ENCODE data around the gene MAP3K4. TPM values are rescaled to one million over a fixed set of nuclear protein-coding genes. Genes with fewer than 3 reads are reported as not detected.

MAP3K4 gene
- total and polyA plus RNA-seq, 8 donors = 7.3 to 598 (median 19.4) TPM

DNA sequence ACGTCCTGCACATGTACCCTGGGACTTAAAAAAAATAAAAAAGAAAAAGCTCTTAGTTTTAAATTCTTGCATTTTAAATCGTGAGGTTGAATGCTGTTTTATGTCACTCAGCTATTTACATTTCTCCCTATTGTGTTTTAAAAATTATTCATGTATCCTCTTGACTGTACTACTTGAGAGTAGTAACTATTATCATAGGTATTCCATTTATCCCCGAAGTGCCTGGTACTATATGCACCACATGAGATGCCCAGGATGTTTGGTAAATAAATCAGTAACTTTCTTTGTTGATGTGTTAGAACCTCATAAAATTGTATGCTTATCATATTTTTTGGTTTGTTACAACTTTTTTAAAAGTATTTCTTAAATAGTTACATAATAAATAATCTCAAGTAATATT, 18.4 kb downstream of the MAP3K4 start:
- Histone ChIP-seq H3K4me3 (no peak overlapping the region), H3K27me3 (no peaks in the 10 kb centered on the region), H3K27ac (no peak overlapping the region), H3K36me3 (no peaks in the 10 kb centered on the region), H3K4me1 (peaks cover 15 to 42% (median 28%) of the 10 kb centered on the region in 4 donors), H3K9me3 (no peaks in the 10 kb centered on the region)
- 66 to 77% (median 76%) methylated on average over 3 of the region's 3 CpGs for WGBS, 5 donors
- no peak for DNase-seq
- TF ChIP-seq POLR2A (IDR thresholded peaks at IDR 0.05) (no peak), POLR2AphosphoS5 (IDR thresholded peaks at IDR 0.05) (no peak), EP300 (IDR thresholded peaks at IDR 0.05) (no peak)
- TF ChIP-seq, protein P1, sequence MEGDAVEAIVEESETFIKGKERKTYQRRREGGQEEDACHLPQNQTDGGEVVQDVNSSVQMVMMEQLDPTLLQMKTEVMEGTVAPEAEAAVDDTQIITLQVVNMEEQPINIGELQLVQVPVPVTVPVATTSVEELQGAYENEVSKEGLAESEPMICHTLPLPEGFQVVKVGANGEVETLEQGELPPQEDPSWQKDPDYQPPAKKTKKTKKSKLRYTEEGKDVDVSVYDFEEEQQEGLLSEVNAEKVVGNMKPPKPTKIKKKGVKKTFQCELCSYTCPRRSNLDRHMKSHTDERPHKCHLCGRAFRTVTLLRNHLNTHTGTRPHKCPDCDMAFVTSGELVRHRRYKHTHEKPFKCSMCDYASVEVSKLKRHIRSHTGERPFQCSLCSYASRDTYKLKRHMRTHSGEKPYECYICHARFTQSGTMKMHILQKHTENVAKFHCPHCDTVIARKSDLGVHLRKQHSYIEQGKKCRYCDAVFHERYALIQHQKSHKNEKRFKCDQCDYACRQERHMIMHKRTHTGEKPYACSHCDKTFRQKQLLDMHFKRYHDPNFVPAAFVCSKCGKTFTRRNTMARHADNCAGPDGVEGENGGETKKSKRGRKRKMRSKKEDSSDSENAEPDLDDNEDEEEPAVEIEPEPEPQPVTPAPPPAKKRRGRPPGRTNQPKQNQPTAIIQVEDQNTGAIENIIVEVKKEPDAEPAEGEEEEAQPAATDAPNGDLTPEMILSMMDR (IDR thresholded peaks at IDR 0.05) = no peak
- intact Hi-C loops (cut with DNase I; ENCODE audit: low total_unique reads) = no loop called here

DNA sequence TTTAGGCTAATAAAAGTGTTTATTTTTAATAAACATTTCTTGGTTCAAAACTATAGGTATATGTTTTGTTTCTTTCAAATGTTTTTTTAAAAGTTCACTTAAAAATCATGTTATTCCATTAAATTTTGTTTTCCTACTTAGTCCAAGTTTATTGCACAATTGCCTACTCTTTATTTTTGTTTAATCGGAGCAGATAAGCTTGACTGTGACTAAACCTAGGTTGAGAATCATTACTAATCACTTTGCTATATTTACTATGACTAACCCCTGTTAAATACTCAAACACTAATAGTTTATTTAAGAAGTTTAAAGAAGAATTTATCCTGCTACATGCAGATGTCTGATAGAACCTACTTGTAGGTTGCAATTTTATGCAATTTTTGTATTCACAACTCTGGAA, 18.8 kb downstream of the MAP3K4 start:
- no peak for DNase-seq
- Histone ChIP-seq H3K27ac (no peak overlapping the region), H3K36me3 (no peaks in the 10 kb centered on the region), H3K9me3 (no peaks in the 10 kb centered on the region), H3K4me3 (no peak overlapping the region), H3K27me3 (no peaks in the 10 kb centered on the region), H3K4me1 (peaks cover 15 to 42% (median 28%) of the 10 kb centered on the region in 4 donors)
- 14 to 32% (median 29%) methylated on average over 1 of the region's 1 CpG for WGBS, 5 donors
- TF ChIP-seq POLR2A (IDR thresholded peaks at IDR 0.05) (no peak), POLR2AphosphoS5 (IDR thresholded peaks at IDR 0.05) (no peak), EP300 (IDR thresholded peaks at IDR 0.05) (no peak)
- TF ChIP-seq, protein P1 (IDR thresholded peaks at IDR 0.05) = no peak
- intact Hi-C loops (cut with DNase I; ENCODE audit: low total_unique reads) = no loop called here

DNA sequence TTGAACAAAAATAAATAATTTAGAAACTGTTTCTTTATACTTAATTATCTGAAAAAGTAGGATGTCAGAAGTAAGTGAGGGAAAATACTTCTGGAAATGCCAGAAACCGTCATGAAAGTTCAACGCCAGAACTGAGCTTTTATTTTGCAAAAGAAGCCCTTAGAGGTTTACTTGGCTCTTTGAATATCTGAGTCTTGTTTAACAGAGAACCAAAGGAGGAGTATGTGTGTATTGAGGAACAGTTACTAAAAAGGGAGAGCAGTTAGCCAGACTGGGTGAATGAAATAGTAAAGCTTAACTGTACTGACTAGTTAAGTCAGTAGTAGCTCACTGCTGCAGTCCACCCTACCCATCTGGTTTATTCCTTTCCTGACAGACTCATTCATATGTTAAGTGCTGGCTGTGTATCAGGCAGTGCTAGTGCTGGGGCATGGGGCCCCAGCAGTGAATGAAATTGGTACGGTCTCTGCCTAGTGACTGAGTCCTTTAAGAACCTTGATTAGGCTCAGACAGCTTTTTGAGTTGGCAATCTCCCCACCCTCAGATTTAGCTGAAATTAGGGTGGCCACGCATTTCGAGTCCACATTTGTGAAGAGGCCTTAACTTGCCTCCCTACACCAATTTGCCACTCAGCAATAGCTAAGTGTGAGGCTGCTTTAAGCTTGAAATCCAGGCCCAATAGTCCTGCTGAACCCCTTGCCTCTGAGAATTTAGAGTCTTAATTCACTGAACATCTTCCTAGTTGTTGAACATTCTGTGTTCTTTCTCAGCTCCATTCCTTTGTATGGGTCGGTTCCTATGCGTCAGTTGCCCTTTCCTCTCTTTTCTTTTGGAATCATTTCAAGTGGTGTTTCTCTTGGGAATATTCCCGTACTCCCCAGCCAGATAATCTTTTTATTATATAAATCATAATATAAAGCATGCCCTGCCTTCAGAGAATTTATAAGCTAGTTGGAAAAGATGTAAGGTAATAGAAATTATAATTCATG, 20.2 kb downstream of the MAP3K4 start:
- WGBS, 5 donors = 66 to 76% (median 73%) methylated on average over 8 of the region's 8 CpGs
- Histone ChIP-seq H3K9me3 (no peaks in the 10 kb centered on the region), H3K27me3 (no peaks in the 10 kb centered on the region), H3K36me3 (no peaks in the 10 kb centered on the region), H3K4me3 (no peak overlapping the region), H3K27ac (peak overlapping the region in 1 of 5 donors; percentile 12), H3K4me1 (peaks cover 15 to 47% (median 28%) of the 10 kb centered on the region in 4 donors)
- TF ChIP-seq POLR2A (IDR thresholded peaks at IDR 0.05) (no peak), EP300 (IDR thresholded peaks at IDR 0.05) (no peak), POLR2AphosphoS5 (IDR thresholded peaks at IDR 0.05) (no peak)
- TF ChIP-seq, protein P1 (IDR thresholded peaks at IDR 0.05) = no peak
- intact Hi-C loops (cut with DNase I; ENCODE audit: low total_unique reads) = no loop called here
- no peak for DNase-seq

DNA sequence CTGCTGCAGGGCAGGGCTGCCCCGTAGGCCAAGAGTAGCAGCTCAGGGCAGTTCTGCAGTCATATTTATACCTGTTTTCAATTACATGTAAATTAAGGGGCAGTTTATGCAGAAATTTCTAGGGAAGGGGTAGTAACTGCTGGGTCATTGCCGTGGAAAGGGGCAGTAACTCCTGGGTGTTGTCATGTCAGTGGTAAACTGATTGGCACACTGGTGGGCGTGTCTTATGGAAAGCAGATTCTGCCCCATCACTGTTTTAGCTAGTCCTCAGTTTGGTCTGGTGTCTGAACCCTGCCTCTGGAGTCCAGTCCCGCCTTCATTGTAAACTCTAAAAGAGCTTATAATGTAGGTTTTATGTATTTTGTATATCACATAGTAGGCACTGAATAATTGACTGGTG, 22.1 kb downstream of the MAP3K4 start:
- Histone ChIP-seq H3K27me3 (no peaks in the 10 kb centered on the region), H3K27ac (no peak overlapping the region), H3K4me1 (peaks cover 15 to 54% (median 28%) of the 10 kb centered on the region in 4 donors), H3K9me3 (no peaks in the 10 kb centered on the region), H3K4me3 (no peak overlapping the region), H3K36me3 (no peaks in the 10 kb centered on the region)
- DNase-seq = no peak
- intact Hi-C loops (cut with DNase I; ENCODE audit: low total_unique reads) = no loop called here
- 91 to 98% (median 95%) methylated on average over 4 of the region's 4 CpGs for WGBS, 5 donors
- no peak for TF ChIP-seq POLR2AphosphoS5 (IDR thresholded peaks at IDR 0.05)
- no peak for TF ChIP-seq EP300 (IDR thresholded peaks at IDR 0.05)
- TF ChIP-seq POLR2A (IDR thresholded peaks at IDR 0.05) = no peak
- TF ChIP-seq, protein P1 (IDR thresholded peaks at IDR 0.05) = no peak

Measured in stomach (tissue), 9 donors.